ENCODE data around the gene MAML2.

- TF ChIP-seq CTCF (IDR thresholded peaks at IDR 0.05) (no peak), POLR2A (IDR thresholded peaks at IDR 0.05) (no peak)
These were observed 139.2 kb downstream of the MAML2 start for GRCh38 chr11:96203567-96204365.
